Stomach (tissue), 9 donors: Measurements from ENCODE around the gene PLSCR2. TPM values are rescaled to one million over a fixed set of nuclear protein-coding genes. Genes with fewer than 3 reads are reported as not detected.
"Not testable (repeated sequence)": the region's sequence is repeated elsewhere in the genome, so short reads cannot be mapped to it uniquely, and the experiment has no call there.

ENCODE experiments used
- DNase-seq, 2 donors: peaks; one replicate each; pipeline versions ENCODE4 v3.0.0 to v3.0.0-alpha.2; 2013 to 2019
- H3K27ac ChIP-seq, 5 donors: fragments of 200-600 bp in 4 of 5; sonication (generic) in 4 of 5; one replicate each; pipeline ENCODE4 v1.5.1; 2013 to 2019; ENCODE audit warnings: mild to moderate bottlenecking in 1 of 5, moderate library complexity in 1 of 5
- H3K27me3 ChIP-seq, 3 donors: fragments of 200-600 bp; sonication (generic); one replicate each; pipeline ENCODE4 v1.5.1; 2017 to 2019; ENCODE audit warnings: mixed run types in 1 of 3
- H3K36me3 ChIP-seq, 4 donors: fragments of 200-600 bp; sonication (generic); 1 replicate in 3 of 4; 2 replicates in 1 of 4; pipeline ENCODE4 v1.5.1; 2016 to 2019
- H3K4me1 ChIP-seq, 4 donors: fragments of 200-600 bp; sonication (generic); one replicate each; pipeline ENCODE4 v1.5.1; 2016 to 2019
- H3K4me3 ChIP-seq, 4 donors: fragments of 200-600 bp; sonication (generic) in 3 of 4; one replicate each; pipeline ENCODE4 v1.5.1; 2016 to 2019; ENCODE audit warnings: mild to moderate bottlenecking in 1 of 4
- H3K9me3 ChIP-seq, 4 donors: fragments of 200-600 bp; sonication (generic); one replicate each; pipeline ENCODE4 v1.5.1; 2016 to 2019
- EP300 ChIP-seq: sonication (generic); formaldehyde crosslinking; IDR thresholded peaks from one replicate; pipeline ENCODE4 v1.6.1; 2017; ENCODE audit warnings: antibody characterized with exemption
- POLR2A ChIP-seq, 4 donors: fragments of 450-650 bp; IDR thresholded peaks; one replicate each; pipeline ENCODE4 v1.6.1; 2016; ENCODE audit warnings: antibody characterized with exemption in 4 of 4, control low read depth in 2 of 4, mild to moderate bottlenecking in 1 of 4, moderate library complexity in 1 of 4
- POLR2AphosphoS5 ChIP-seq, 3 donors: sonication (generic); formaldehyde crosslinking; IDR thresholded peaks; one replicate each; pipeline ENCODE4 v1.6.1; 2016; ENCODE audit warnings: antibody characterized with exemption in 3 of 3
- WGBS, 5 donors: extraction: QIAGEN DNeasy Blood & Tissue Kit in 3 of 5; methylation state at CpG; one replicate each; pipeline versions ENCODE4 v1.1.5 to v1.1.7; 2013 to 2018; 5-methylcytosine and 5-hydroxymethylcytosine counted together
- intact Hi-C: fragments of 100-400 bp; cut with DNase I; formaldehyde crosslinking; loops from one replicate; pipeline ENCODE4 v1.15.1; 2023; ENCODE audit warnings: low total_unique reads
- polyA plus RNA-seq, 3 donors: library from polyadenylated mRNA; stranded (reverse); fragments of 200-250 nt; gene quantifications; one replicate each; pipeline ENCODE4 v1.2.3, GENCODE V29; 2013
- total RNA-seq, 5 donors: library from RNA; depleted of rRNA; stranded (reverse); fragments of >200 nt; gene quantifications; one replicate each; pipeline versions ENCODE4 v1.1.0 to v1.2.3, GENCODE V29; 2014 to 2016
- TF ChIP-seq, protein P1 (sequence below), 7 experiments: fragments of 450-650 bp in 4 of 7; fragments of 200-600 bp in 3 of 7; sonication (generic) in 3 of 7; IDR thresholded peaks; one replicate each; pipeline ENCODE4 v1.5.1; 2016 to 2019; ENCODE audit warnings: antibody characterized with exemption in 7 of 7, control low read depth in 2 of 7, mild to moderate bottlenecking in 1 of 7
- donor health status: healthy with polysubstance abuse.
- donor health status: Bipolar disorder and iron deficiency.
- donor health status: healthy.

The PLSCR2 gene
- total and polyA plus RNA-seq, 8 donors: 0.20 to 0.73 TPM; not detected in 6

DNA sequence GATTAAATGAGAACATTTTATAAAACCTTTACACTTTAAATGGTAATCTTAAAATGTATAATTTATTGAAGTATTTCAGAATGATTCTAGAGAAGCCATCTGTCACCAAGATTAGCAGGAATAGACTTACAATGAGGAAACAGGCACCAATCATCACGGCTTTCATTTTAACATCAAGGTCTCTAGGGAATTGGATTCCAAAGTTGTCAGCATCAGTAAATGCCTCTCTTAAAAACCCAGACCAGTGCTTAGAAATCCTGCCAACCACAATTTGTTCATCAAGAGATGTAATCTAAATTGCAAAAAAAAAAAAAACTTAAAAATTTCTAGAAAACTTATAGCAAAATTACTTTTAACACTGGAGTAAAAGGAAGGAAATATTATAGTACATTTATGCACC lies 20.3 kb downstream of the PLSCR2 start:
- intact Hi-C loops: no loop called here
- DNase-seq: no peak
- TF ChIP-seq EP300: no peak
- TF ChIP-seq POLR2AphosphoS5 (IDR thresholded peaks at IDR 0.05): no peak
- TF ChIP-seq POLR2A (IDR thresholded peaks at IDR 0.05): no peak
- TF ChIP-seq, protein P1, sequence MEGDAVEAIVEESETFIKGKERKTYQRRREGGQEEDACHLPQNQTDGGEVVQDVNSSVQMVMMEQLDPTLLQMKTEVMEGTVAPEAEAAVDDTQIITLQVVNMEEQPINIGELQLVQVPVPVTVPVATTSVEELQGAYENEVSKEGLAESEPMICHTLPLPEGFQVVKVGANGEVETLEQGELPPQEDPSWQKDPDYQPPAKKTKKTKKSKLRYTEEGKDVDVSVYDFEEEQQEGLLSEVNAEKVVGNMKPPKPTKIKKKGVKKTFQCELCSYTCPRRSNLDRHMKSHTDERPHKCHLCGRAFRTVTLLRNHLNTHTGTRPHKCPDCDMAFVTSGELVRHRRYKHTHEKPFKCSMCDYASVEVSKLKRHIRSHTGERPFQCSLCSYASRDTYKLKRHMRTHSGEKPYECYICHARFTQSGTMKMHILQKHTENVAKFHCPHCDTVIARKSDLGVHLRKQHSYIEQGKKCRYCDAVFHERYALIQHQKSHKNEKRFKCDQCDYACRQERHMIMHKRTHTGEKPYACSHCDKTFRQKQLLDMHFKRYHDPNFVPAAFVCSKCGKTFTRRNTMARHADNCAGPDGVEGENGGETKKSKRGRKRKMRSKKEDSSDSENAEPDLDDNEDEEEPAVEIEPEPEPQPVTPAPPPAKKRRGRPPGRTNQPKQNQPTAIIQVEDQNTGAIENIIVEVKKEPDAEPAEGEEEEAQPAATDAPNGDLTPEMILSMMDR (IDR thresholded peaks at IDR 0.05): no peak
- WGBS, 5 donors: 50 to 90% (median 75%) methylated on average over 1 of the region's 1 CpG
- H3K4me1 ChIP-seq: no peaks in the 10 kb centered on the region
- H3K4me3 ChIP-seq: no peak overlapping the region
- no peaks in the 10 kb centered on the region for H3K36me3 ChIP-seq
- no peaks in the 10 kb centered on the region for H3K27me3 ChIP-seq
- H3K9me3 ChIP-seq: peaks cover 0 to 15% (median 9%) of the 10 kb centered on the region in 4 donors
- H3K27ac ChIP-seq: no peak overlapping the region

DNA sequence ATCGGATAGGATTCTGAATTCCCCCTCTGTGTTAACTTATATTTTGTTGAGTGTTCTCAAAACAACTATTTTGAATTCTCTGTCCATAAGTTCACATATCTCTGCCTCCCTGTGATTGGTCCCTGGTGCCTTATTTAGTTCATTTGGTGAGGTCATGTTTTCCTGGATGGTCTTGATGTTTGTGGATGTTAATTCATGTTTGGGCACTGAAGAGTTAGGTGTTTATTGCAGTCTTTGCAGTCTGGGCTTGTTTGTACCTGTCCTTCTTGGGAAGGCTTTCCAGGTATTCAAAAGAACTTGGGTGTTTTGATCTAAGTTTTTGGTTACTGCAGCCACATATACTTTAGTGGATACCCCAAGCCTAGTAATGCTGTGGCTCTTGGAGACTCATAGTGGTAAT lies 23.3 kb downstream of the PLSCR2 start:
- Histone ChIP-seq H3K4me3 (no peak overlapping the region), H3K27me3 (no peaks in the 10 kb centered on the region), H3K9me3 (peaks cover 0 to 15% (median 9%) of the 10 kb centered on the region in 4 donors), H3K27ac (no peak overlapping the region), H3K4me1 (no peaks in the 10 kb centered on the region), H3K36me3 (no peaks in the 10 kb centered on the region)
- TF ChIP-seq POLR2AphosphoS5 (IDR thresholded peaks at IDR 0.05): no peak
- TF ChIP-seq POLR2A (IDR thresholded peaks at IDR 0.05): no peak
- no peak for TF ChIP-seq EP300
- no peak for DNase-seq
- intact Hi-C loops: no loop called here
- WGBS, 5 donors: 94 to 100% (median 96%) methylated on average over 1 of the region's 1 CpG

DNA sequence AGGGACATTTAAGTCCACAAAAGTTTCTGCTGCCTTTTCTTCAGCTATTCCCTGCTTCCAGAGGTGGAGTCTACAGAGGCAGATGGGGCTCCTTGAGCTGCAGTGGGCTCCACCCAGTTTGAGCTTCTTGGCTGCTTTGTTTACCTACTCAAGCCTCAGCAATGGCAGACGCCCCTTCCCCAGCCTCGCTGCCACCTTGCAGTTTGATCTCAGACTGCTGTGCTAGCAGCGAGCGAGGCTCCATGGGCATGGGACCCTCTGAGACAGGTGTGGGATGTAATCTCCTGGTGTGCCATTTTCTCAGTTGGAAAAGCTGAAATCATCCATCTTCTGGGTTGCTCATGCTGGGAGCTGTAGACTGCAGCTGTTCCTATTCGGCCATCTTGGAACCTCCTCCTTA lies 29.1 kb downstream of the PLSCR2 start:
- H3K27me3 ChIP-seq, H3K36me3 ChIP-seq, intact Hi-C loops, H3K4me1 ChIP-seq, H3K27ac ChIP-seq, H3K9me3 ChIP-seq, H3K4me3 ChIP-seq, DNase-seq: not testable (repeated sequence)
- WGBS, 5 donors: 82 to 100% (median 86%) methylated on average over 3 to 5 of the region's 5 CpGs

DNA sequence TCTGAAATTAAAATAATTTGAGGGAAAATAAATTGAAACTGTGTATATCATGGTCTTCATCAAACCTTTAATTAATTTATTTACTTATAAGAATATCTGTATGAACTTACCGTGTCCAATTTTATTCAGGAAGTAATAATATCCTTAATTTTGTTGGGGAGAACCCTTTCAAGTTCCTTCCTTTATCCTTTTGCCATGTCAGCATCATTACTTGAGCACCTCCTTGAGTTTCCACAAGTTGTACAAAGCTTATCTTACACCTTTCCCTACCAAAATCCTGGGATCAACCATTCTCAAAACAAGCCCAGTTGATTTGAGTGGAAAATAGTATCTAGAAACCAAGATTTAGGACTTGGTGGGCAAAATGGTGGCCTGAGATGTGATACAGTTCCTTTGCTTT lies 37.3 kb downstream of the PLSCR2 start:
- TF ChIP-seq EP300 (no peak), POLR2AphosphoS5 (IDR thresholded peaks at IDR 0.05) (no peak), POLR2A (IDR thresholded peaks at IDR 0.05) (no peak)
- TF ChIP-seq, protein P1 (IDR thresholded peaks at IDR 0.05): no peak

DNA sequence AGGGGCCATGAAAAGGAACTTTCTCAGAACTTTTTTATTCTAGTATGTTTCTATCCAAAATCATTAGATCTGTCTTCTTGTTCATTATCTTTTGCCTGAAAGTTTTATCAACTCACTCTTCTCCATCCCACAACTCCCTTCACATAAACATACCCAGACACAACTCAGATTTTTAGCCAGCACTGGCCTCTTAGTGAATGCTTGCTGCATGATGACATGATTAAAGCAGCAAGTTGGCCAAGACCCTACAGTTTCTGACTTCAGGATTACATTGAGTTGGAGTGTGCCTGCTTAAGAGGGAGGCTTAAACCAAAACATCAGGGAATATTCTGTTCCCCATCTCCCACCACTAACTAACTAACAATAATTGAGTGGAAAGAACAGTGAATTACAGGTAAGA lies 38.1 kb downstream of the PLSCR2 start:
- Histone ChIP-seq H3K4me3 (no peak overlapping the region), H3K9me3 (peaks cover 0 to 7% (median 5%) of the 10 kb centered on the region in 4 donors), H3K27ac (no peak overlapping the region), H3K4me1 (no peaks in the 10 kb centered on the region), H3K36me3 (no peaks in the 10 kb centered on the region), H3K27me3 (no peaks in the 10 kb centered on the region)
- intact Hi-C loops: no loop called here
- TF ChIP-seq POLR2A (IDR thresholded peaks at IDR 0.05) (no peak), POLR2AphosphoS5 (IDR thresholded peaks at IDR 0.05) (no peak), EP300 (no peak)
- TF ChIP-seq, protein P1 (IDR thresholded peaks at IDR 0.05): no peak
- DNase-seq: peak in 1 of 2 donors; percentile 63

More for the DNA sequence above, 37.3 kb downstream of the PLSCR2 start:
- H3K9me3 ChIP-seq: peaks cover 0 to 7% (median 5%) of the 10 kb centered on the region in 4 donors
- no peak for DNase-seq
- intact Hi-C loops: no loop called here
- no peaks in the 10 kb centered on the region for H3K36me3 ChIP-seq
- WGBS, 5 donors: 77 to 91% (median 85%) methylated on average over 1 of the region's 1 CpG
- no peak overlapping the region for H3K4me3 ChIP-seq
- no peak overlapping the region for H3K27ac ChIP-seq
- H3K27me3 ChIP-seq: no peaks in the 10 kb centered on the region
- H3K4me1 ChIP-seq: no peaks in the 10 kb centered on the region
